Activated naive CD4-positive, alpha-beta T cell treated with Interleukin-2 at 50 U/mL for 16 hours (primary cell): ENCODE results near the gene LINC01488.

Source experiments
- DNase-seq: peaks from one replicate; pipeline ENCODE4 v3.0.0-alpha.2; 2020

Gene LINC01488

GRCh38 chr11:69495441-69496201 lies 14.2 kb downstream of the LINC01488 start:
- no peak for DNase-seq

- DNase-seq: no peak
Observed at GRCh38 chr11:69496202-69496557, 14.7 kb downstream of the LINC01488 start.

DNA sequence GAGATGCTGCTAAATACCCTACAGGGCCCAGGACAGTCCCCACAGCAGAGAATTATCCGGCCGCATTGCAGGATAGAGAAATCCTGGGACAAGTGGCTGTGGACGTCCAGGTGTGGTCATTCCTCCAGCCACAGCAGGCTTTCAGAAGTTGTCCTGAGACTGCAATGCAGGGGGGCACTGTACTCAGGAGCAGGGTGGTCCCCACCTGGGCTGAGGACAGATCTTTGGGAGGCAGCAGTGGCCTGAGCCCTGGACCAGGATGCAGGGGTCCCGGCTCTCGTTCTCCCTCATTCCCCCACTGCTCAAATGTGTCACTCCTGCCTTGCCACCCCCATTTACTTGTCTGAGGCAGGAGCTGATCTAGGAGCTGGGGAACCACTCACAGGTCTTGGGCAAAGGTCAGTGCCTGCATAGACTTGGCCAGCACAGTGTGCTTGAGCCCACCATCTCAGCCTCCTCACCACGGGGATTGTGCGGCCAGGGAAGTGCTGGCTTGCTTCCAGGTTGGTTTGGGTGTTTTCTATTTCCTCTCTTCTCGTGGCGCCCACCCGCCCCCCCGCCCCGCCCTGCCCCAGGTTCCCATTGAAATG lies 15.3 kb downstream of the LINC01488 start:
- DNase-seq: no peak

GRCh38 chr11:69497221-69497787 lies 15.8 kb downstream of the LINC01488 start:
- no peak for DNase-seq

DNA sequence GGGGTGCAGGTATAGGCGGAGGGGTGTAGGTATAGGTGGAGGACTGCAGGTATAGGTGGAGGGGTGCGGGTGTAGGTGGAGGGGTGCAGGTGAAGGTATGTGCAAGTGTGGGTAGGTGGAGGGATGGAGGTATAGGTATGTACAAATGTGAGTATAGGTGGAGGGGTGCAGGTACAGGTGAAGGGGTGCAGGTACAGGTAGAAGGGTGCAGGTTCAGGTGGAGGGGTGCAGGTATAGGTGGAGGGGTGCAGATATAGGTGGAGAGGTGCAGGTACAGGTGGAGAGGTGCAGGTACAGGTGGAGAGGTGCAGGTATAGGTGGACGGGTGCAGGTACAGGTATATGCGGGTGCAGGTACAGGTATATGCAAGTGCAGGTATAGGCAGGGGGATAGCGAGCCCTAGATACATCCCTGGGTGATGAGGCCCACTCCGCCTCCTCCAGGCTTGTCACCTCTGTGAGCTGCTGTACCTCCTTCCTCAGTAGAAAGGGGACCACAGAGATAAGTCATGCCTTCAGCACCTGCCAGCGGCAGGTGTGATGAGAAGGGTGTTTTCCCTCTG lies 17.2 kb downstream of the LINC01488 start:
- DNase-seq: no peak

DNA sequence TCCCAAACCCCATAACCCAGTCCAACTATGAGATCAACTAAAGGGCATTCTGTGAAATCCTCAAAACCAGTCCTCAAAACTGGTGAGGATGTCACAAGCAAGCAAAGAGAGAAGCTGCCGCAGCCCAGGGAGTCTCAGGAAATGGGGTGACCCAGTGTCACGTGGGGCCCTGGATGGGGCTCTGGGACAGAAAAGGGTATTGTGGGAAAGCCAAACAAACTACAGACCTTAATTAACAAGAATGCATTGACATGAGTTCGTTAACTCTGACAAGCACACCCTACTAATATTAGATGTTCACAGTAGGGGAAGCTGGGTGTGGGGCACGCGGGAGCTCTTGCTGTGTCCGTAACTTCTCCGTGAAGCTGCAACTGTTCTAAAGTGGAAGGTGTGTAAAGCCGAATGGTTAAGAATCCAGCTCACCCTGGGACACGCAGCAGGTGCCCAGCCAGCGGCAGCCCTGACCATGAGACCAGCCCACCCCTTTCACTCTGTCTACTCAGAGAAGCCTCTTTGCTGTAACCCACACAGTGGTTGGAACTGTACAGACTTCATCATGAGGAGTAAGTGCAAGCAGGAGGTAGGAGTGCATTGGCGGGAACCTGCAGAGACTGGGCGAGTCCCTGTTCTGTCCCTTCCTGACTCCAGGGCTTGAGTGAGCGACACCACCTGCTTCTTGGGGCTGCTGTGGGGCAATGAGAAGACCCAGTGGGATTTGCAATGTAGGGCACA lies 17.9 kb downstream of the LINC01488 start:
- DNase-seq: no peak

- DNase-seq: no peak
Observed at GRCh38 chr11:69499918-69500284, 18.4 kb downstream of the LINC01488 start.

GRCh38 chr11:69500285-69501120 lies 19.0 kb downstream of the LINC01488 start:
- no peak for DNase-seq

GRCh38 chr11:69501121-69501489 lies 19.6 kb downstream of the LINC01488 start:
- no peak for DNase-seq

- no peak for DNase-seq
Observed at GRCh38 chr11:69501891-69502860, 20.7 kb downstream of the LINC01488 start.

- no peak for DNase-seq
Observed at GRCh38 chr11:69504127-69504526, 22.7 kb downstream of the LINC01488 start.

DNA sequence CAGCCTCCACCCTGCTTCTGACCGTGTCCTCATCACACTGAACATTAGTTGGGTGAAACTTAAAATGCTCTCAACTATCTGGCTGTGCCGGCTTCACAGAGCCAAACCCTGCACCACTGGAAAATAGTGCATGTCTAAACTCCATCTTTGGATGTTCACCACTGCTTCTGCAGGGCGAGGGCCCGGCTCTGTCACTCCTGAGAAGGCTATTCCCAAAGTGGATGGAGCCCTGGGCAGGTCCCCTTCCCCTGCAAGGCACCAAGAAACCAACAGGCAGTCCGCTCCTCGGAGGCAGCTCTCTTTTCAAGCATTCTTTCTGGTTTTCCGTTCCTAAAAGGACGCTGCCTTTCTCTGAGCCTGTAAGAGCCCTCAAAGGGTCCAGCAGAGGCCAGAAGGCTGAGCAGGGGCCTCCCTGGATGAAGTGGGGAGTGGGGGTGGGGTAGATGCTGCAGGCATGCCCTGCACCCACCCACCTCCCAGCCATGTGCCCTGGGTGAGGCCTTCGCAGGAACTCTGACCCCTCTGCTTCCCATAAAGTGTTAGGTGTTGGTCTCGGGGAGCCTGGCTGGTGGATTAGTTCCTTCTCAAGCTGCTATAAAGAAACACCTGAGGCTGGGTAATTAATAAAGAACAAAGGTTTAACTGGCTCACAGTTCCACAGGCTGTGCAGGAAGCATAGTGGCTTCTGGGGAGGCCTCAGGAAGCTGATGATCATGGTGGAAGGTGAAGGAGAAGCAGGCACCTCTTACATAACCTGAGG lies 23.3 kb downstream of the LINC01488 start:
- no peak for DNase-seq

DNA sequence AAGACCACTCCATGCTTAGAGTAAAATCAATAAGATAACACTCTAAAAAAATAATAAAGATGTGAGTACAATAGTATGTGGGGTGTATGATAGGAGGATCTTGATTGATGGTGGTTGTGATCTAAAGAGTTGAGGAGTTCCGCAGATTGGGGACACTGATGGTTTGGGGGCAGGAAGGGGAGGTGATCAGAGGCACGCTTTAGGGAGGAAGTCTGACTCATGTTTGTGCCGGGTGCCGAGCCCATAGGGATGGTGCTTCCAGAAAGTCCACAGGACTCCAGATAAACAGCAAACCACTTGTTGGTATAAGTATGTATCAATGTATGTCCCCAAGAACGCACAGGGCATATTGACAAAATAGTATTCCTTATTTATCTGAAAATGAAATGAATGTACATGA lies 27.5 kb downstream of the LINC01488 start:
- DNase-seq: no peak

DNA sequence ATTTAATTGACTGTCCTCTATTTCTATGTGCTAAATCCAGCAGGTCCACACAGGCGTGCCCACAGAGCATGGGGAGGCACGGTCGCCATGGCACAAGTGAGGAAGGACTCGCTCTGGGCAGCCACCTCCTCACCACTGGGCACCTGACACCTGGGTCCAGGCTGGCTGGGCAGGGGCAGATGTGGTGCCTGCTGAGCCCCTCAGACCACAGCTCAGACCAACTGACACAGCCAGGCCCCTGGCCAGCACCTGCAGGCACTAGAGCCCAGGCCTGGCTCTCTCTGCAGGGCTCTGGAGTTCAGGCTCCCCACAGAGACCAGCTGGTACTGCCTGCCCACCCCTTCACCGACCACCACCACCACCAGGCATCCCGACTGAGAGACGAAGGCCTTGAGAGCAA lies 27.9 kb downstream of the LINC01488 start:
- no peak for DNase-seq

- DNase-seq: no peak
Observed at GRCh38 chr11:69509846-69510390, 28.5 kb downstream of the LINC01488 start.

DNA sequence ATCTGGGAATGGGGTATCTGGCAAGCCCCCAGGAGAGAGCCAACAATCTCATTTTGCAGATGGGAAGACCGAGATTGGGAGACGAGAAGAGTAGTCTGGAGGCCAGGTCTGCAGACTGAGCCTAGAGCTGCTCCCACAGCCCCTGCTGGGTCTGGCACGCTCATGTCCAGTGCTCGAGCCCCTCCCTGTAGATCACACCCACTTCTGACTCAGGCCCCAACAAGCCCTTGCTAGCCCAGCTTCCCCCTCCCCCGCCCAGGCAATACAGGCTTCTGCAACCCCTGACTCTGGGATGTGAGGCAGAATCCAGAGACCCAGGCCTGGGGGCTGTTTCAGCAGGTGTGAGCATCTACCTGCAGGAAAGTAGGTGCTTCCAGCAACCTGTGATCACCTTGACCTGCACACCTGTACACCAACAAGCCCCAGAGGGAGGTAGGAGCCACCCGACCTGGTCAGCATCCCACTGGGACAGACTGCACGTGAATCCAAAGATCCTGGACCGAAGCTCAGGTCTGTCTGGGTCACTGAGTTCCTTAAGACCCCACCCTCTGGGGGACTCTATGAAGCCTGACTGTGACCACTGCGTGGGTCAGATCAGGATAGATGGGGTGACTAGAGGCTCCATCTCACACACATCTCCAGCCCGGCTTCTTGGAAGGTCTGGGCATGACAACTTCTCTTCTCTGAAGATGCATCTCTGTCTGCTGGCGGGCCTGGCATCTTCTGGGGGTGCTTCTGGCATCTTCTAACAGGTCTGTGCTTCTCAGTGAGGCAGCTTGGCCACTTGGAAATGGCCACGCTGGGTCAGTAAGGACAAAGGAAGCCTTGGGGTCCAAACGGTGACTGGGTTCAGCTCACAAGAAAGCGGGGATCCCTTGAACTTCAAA lies 29.3 kb downstream of the LINC01488 start:
- no peak for DNase-seq

DNA sequence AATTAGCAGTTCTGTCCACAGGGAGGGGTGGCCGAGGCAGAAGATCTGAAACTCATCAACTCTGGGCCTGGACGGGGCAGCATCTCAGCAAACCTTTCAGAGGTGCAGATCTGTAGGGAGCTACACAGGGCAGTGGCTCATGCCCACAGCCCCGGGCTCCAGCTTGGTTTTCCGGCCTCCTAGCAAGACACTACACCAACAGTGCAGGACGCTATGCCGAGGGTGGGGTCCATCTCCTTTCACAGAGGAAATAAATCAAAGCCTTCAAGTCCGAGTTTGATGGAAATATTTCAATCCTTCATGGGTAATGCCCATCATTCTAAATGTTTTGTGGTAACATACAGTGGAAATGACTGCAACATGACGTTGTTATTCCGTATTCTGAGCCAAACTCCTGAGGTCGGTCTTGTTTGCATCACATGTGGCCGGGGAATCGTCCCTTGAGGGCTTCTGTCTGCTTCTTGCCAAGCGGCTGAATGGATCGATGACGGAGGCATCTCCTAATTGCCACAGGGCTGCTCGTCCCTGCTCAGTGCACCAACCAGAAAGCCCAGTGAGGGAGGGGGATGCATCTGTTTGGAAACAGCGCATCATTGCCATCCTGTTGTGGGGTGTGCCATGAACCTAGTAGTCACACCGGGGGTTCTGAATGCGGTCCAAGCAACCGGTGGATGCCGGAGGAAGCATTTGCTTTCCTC lies 30.0 kb downstream of the LINC01488 start:
- DNase-seq: no peak

DNA sequence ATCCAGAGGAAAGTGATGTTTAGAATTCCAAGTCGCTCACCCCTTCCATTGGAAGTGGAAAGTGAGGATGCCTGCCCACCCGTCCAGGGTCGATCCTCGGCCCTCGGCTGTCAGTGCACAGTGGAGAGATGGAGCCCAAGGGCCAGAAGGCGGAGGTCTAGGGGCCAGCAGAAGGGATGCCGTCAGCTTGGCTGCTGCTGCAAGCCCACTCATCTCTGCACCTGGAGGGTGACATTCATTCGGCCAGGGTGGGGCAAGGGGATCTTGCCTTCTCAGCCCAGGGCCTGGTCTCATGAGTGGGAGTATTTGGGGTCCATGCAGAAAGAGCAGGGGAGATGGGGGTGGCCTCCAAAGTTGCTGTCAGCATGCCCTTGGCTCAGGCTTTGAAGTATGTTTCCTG lies 30.7 kb downstream of the LINC01488 start:
- no peak for DNase-seq

- DNase-seq: no peak
Observed at GRCh38 chr11:69512790-69513189, 31.3 kb downstream of the LINC01488 start.
